Central memory CD8-positive, alpha-beta T cell (primary cell): ENCODE data around the gene NKX1-2.
A peak's percentile ranks its signal among the peaks of the same experiment; 100 is the strongest.

ENCODE experiments used
- ATAC-seq: fragments of 150-1000 bp; cut with Tn5 transposase; replicated peaks from 2 replicates; pipeline ENCODE4 v1.10.0; 2022; ENCODE audit warnings: mild to moderate bottlenecking, moderate FRiP score, moderate number of reproducible peaks; ENCODE audit not compliant: poor library complexity, severe bottlenecking; ENCODE audit errors: extremely low read depth
- DNase-seq, 2 donors: peaks; one replicate each; pipeline ENCODE4 v3.0.0; 2021; ENCODE audit warnings: low spot score in 2 of 2
- H3K27ac Mint-ChIP-seq: one replicate; pipeline ENCODE4 v1.8.0; 2022; ENCODE audit warnings: low read depth, mild to moderate bottlenecking, moderate library complexity, mixed read lengths
- H3K27me3 Mint-ChIP-seq: one replicate; pipeline ENCODE4 v1.8.0; 2022; ENCODE audit warnings: mixed read lengths
- H3K36me3 Mint-ChIP-seq: one replicate; pipeline ENCODE4 v1.8.0; 2022; ENCODE audit warnings: mild to moderate bottlenecking, moderate library complexity, mixed read lengths; ENCODE audit not compliant: insufficient read depth
- H3K4me1 Mint-ChIP-seq: one replicate; pipeline ENCODE4 v1.8.0; 2022; ENCODE audit warnings: mixed read lengths
- H3K4me3 Mint-ChIP-seq: one replicate; pipeline ENCODE4 v1.8.0; 2022; ENCODE audit warnings: mild to moderate bottlenecking, moderate library complexity, mixed read lengths
- H3K9me3 Mint-ChIP-seq: one replicate; pipeline ENCODE4 v1.8.0; 2022; ENCODE audit warnings: mixed read lengths

The NKX1-2 gene

GRCh38 chr10:124484661-124485060 lies 34.8 kb upstream of the NKX1-2 start:
- Mint-ChIP-seq H3K4me3 (no peak overlapping the region), H3K4me1 (peaks cover 11% of the 10 kb centered on the region), H3K27ac (no peak overlapping the region), H3K9me3 (peaks cover 6% of the 10 kb centered on the region), H3K36me3 (peaks cover 3% of the 10 kb centered on the region), H3K27me3 (no peaks in the 10 kb centered on the region)
- ATAC-seq, result no peak
- no peak for DNase-seq

GRCh38 chr10:124484031-124484430 lies 34.2 kb upstream of the NKX1-2 start:
- Mint-ChIP-seq H3K36me3 (peaks cover 3% of the 10 kb centered on the region), H3K9me3 (peaks cover 6% of the 10 kb centered on the region), H3K4me1 (peaks cover 10% of the 10 kb centered on the region), H3K4me3 (no peak overlapping the region), H3K27me3 (no peaks in the 10 kb centered on the region), H3K27ac (no peak overlapping the region)
- ATAC-seq, result no peak
- DNase-seq, result no peak

GRCh38 chr10:124482876-124483275 lies 33.0 kb upstream of the NKX1-2 start:
- ATAC-seq (no peak), DNase-seq (no peak)
- peaks cover 4% of the 10 kb centered on the region for H3K36me3 Mint-ChIP-seq
- H3K4me3 Mint-ChIP-seq, result no peak overlapping the region
- H3K27ac Mint-ChIP-seq, result no peak overlapping the region
- no peaks in the 10 kb centered on the region for H3K27me3 Mint-ChIP-seq
- H3K9me3 Mint-ChIP-seq, result peaks cover 6% of the 10 kb centered on the region
- H3K4me1 Mint-ChIP-seq, result peaks cover 10% of the 10 kb centered on the region

GRCh38 chr10:124482236-124482800 lies 32.5 kb upstream of the NKX1-2 start:
- peaks cover 10% of the 10 kb centered on the region for H3K4me1 Mint-ChIP-seq
- no peaks in the 10 kb centered on the region for H3K27me3 Mint-ChIP-seq
- peaks cover 6% of the 10 kb centered on the region for H3K36me3 Mint-ChIP-seq
- DNase-seq (no peak), ATAC-seq (no peak)
- no peak overlapping the region for H3K4me3 Mint-ChIP-seq
- H3K27ac Mint-ChIP-seq, result no peak overlapping the region
- H3K9me3 Mint-ChIP-seq, result peaks cover 4% of the 10 kb centered on the region

GRCh38 chr10:124481717-124482116 lies 31.9 kb upstream of the NKX1-2 start:
- Mint-ChIP-seq H3K27me3 (no peaks in the 10 kb centered on the region), H3K27ac (peak overlapping the region; percentile 58), H3K36me3 (peaks cover 6% of the 10 kb centered on the region), H3K9me3 (no peaks in the 10 kb centered on the region), H3K4me3 (no peak overlapping the region), H3K4me1 (peaks cover 10% of the 10 kb centered on the region)
- ATAC-seq, result no peak
- DNase-seq, result no peak

GRCh38 chr10:124480860-124481259 lies 31.0 kb upstream of the NKX1-2 start:
- no peak for DNase-seq
- Mint-ChIP-seq H3K27me3 (no peaks in the 10 kb centered on the region), H3K27ac (no peak overlapping the region), H3K36me3 (peaks cover 6% of the 10 kb centered on the region), H3K9me3 (no peaks in the 10 kb centered on the region), H3K4me1 (peaks cover 10% of the 10 kb centered on the region), H3K4me3 (no peak overlapping the region)
- no peak for ATAC-seq

- Mint-ChIP-seq H3K27ac (no peak overlapping the region), H3K4me3 (no peak overlapping the region), H3K4me1 (peaks cover 16% of the 10 kb centered on the region), H3K27me3 (no peaks in the 10 kb centered on the region), H3K9me3 (no peaks in the 10 kb centered on the region), H3K36me3 (peaks cover 3% of the 10 kb centered on the region)
- ATAC-seq, result no peak
- no peak for DNase-seq
These were observed 28.7 kb upstream of the NKX1-2 start for GRCh38 chr10:124478515-124478914.

- Mint-ChIP-seq H3K27ac (no peak overlapping the region), H3K36me3 (peaks cover 3% of the 10 kb centered on the region), H3K27me3 (no peaks in the 10 kb centered on the region), H3K4me3 (no peak overlapping the region), H3K4me1 (peaks cover 16% of the 10 kb centered on the region), H3K9me3 (no peaks in the 10 kb centered on the region)
- ATAC-seq, result no peak
- DNase-seq, result no peak
These were observed 28.0 kb upstream of the NKX1-2 start for GRCh38 chr10:124477614-124478363.

- DNase-seq (no peak), ATAC-seq (no peak)
- no peak overlapping the region for H3K27ac Mint-ChIP-seq
- no peak overlapping the region for H3K4me3 Mint-ChIP-seq
- peaks cover 3% of the 10 kb centered on the region for H3K36me3 Mint-ChIP-seq
- H3K9me3 Mint-ChIP-seq, result no peaks in the 10 kb centered on the region
- no peaks in the 10 kb centered on the region for H3K27me3 Mint-ChIP-seq
- peaks cover 11% of the 10 kb centered on the region for H3K4me1 Mint-ChIP-seq
These were observed 26.3 kb upstream of the NKX1-2 start for GRCh38 chr10:124476043-124476725.

- ATAC-seq (no peak), DNase-seq (no peak)
- Mint-ChIP-seq H3K4me3 (no peak overlapping the region), H3K36me3 (peaks cover 3% of the 10 kb centered on the region), H3K9me3 (no peaks in the 10 kb centered on the region), H3K4me1 (peaks cover 6% of the 10 kb centered on the region), H3K27ac (no peak overlapping the region), H3K27me3 (no peaks in the 10 kb centered on the region)
These were observed 24.8 kb upstream of the NKX1-2 start for GRCh38 chr10:124474514-124475070.

- H3K4me1 Mint-ChIP-seq, result peaks cover 12% of the 10 kb centered on the region
- ATAC-seq (peak; percentile 35), DNase-seq (no peak)
- no peak overlapping the region for H3K27ac Mint-ChIP-seq
- peaks cover 3% of the 10 kb centered on the region for H3K36me3 Mint-ChIP-seq
- no peak overlapping the region for H3K4me3 Mint-ChIP-seq
- no peaks in the 10 kb centered on the region for H3K27me3 Mint-ChIP-seq
- no peaks in the 10 kb centered on the region for H3K9me3 Mint-ChIP-seq
These were observed 23.2 kb upstream of the NKX1-2 start for GRCh38 chr10:124473070-124473469.

- Mint-ChIP-seq H3K27me3 (no peaks in the 10 kb centered on the region), H3K4me1 (peaks cover 12% of the 10 kb centered on the region), H3K36me3 (no peaks in the 10 kb centered on the region), H3K27ac (no peak overlapping the region), H3K9me3 (no peaks in the 10 kb centered on the region), H3K4me3 (no peak overlapping the region)
- ATAC-seq, result no peak
- DNase-seq, result no peak
These were observed 22.2 kb upstream of the NKX1-2 start for GRCh38 chr10:124472071-124472470.
